Fibroblast of lung (primary cell): Measurements from ENCODE around the gene DHCR24. TPM values are rescaled to one million over a fixed set of nuclear protein-coding genes. Genes with fewer than 3 reads are reported as not detected.

Source experiments
- DNase-seq, 2 donors: peaks; one replicate each; pipeline versions ENCODE4 v3.0.0 to v3.0.0-alpha.2; 2010; ENCODE audit warnings: low read depth in 2 of 2
- H2AFZ ChIP-seq: 2 replicates; pipeline ENCODE4 v1.5.1; 2012; ENCODE audit warnings: low read length, control low read depth, inconsistent platforms
- H3K27ac ChIP-seq: 2 replicates; pipeline ENCODE4 v1.5.1; 2011; ENCODE audit warnings: low read length, control low read depth; ENCODE audit not compliant: insufficient read depth
- H3K27me3 ChIP-seq: 2 replicates; pipeline ENCODE4 v1.5.1; 2011; ENCODE audit warnings: mild to moderate bottlenecking, low read length; ENCODE audit not compliant: control insufficient read depth, insufficient read depth
- H3K36me3 ChIP-seq: 2 replicates; pipeline ENCODE4 v1.5.1; 2011; ENCODE audit warnings: low read length; ENCODE audit not compliant: control insufficient read depth, insufficient read depth
- H3K4me1 ChIP-seq: 2 replicates; pipeline ENCODE4 v1.5.1; 2011; ENCODE audit warnings: low read length; ENCODE audit not compliant: control insufficient read depth, insufficient read depth; ENCODE audit errors: extremely low read depth
- H3K4me2 ChIP-seq: 2 replicates; pipeline ENCODE4 v1.5.1; 2011; ENCODE audit warnings: low read length, control low read depth; ENCODE audit not compliant: insufficient read depth; ENCODE audit errors: extremely low read depth
- H3K4me3 ChIP-seq, 4 experiments: fragments of 200-600 bp in 1 of 4; sonication (generic) in 1 of 4; replicated peaks in 1 of 4; 2 replicates each; pipeline ENCODE4 v1.5.1; 2011 to 2016; ENCODE audit warnings: low read length in 4 of 4, low read depth in 3 of 4, mild to moderate bottlenecking in 3 of 4, control low read depth in 2 of 4, inconsistent platforms in 1 of 4, mixed read lengths in 1 of 4; ENCODE audit not compliant: insufficient read depth in 1 of 4; ENCODE audit errors: control extremely low read depth in 1 of 4
- H3K79me2 ChIP-seq: 2 replicates; pipeline ENCODE4 v1.5.1; 2012; ENCODE audit warnings: mild to moderate bottlenecking, low read length, inconsistent platforms; ENCODE audit not compliant: control insufficient read depth, insufficient read depth
- H3K9ac ChIP-seq: 2 replicates; pipeline ENCODE4 v1.5.1; 2011; ENCODE audit warnings: mild to moderate bottlenecking, low read length, control low read depth; ENCODE audit not compliant: insufficient read depth
- H3K9me3 ChIP-seq: 2 replicates; pipeline ENCODE4 v1.5.1; 2012; ENCODE audit warnings: low read depth, low read length; ENCODE audit not compliant: control insufficient read depth, insufficient read depth
- H4K20me1 ChIP-seq: 2 replicates; pipeline ENCODE4 v1.5.1; 2011; ENCODE audit warnings: low read length; ENCODE audit not compliant: control insufficient read depth, insufficient read depth; ENCODE audit errors: extremely low read depth
- EZH2 ChIP-seq: IDR thresholded peaks from 2 replicates; pipeline ENCODE4 v1.5.1; 2012; ENCODE audit warnings: low read length, control low read depth, mild to moderate bottlenecking; ENCODE audit errors: missing control alignments
- polyA plus RNA-seq, 2 donors: library from polyadenylated mRNA; depleted of rRNA in 1 of 2; stranded (reverse) in 1 of 2; unstranded in 1 of 2; fragments of >200 nt; gene quantifications; 2 replicates each; pipeline ENCODE4 v1.2.1, GENCODE V29; 2011 to 2012; ENCODE audit warnings: missing spikeins in 1 of 2
- total RNA-seq: library from RNA; depleted of rRNA; stranded (reverse); fragments of >200 nt; gene quantifications from 2 replicates; pipeline ENCODE4 v1.2.1, GENCODE V29; 2014
- TF ChIP-seq, protein P1 (sequence below), 2 donors: IDR thresholded peaks in 1 of 2; conservative IDR thresholded peaks in 1 of 2; 1 replicate in 1 of 2; 2 replicates in 1 of 2; pipeline ENCODE4 v1.5.1; 2011 to 2012; ENCODE audit warnings: low read length in 2 of 2, control low read depth in 1 of 2, inconsistent platforms in 1 of 2, low read depth in 1 of 2, mild to moderate bottlenecking in 1 of 2

Gene DHCR24
- total and polyA plus RNA-seq, 2 donors (not counting 1 experiment from before 2014, with no cell fraction given), result 217 to 329 TPM

DNA sequence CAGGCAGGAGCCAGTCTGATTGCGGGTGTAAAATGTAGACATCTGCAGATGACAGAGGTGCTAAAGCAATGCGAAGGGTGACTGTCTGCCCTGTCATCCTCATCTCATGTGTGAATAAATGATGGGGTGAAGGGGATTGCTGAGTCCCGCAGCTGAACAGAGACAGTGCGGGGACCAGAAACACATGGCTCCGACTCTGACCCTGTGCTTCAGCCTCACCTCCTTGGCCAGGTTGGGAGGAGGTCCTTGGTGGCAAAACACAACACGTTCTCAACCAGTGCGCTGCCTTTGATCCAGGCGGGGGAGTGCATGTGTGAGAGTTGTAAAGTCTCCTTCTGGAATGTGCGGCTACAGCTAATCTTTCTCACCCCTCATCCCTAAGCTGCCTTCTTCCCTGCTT, 53.9 kb downstream of the DHCR24 start:
- H3K4me3 ChIP-seq, result no peak overlapping the region
- H3K27me3 ChIP-seq, result peaks cover 26% of the 10 kb centered on the region
- H3K4me2 ChIP-seq, result no peak overlapping the region
- TF ChIP-seq, protein P1, sequence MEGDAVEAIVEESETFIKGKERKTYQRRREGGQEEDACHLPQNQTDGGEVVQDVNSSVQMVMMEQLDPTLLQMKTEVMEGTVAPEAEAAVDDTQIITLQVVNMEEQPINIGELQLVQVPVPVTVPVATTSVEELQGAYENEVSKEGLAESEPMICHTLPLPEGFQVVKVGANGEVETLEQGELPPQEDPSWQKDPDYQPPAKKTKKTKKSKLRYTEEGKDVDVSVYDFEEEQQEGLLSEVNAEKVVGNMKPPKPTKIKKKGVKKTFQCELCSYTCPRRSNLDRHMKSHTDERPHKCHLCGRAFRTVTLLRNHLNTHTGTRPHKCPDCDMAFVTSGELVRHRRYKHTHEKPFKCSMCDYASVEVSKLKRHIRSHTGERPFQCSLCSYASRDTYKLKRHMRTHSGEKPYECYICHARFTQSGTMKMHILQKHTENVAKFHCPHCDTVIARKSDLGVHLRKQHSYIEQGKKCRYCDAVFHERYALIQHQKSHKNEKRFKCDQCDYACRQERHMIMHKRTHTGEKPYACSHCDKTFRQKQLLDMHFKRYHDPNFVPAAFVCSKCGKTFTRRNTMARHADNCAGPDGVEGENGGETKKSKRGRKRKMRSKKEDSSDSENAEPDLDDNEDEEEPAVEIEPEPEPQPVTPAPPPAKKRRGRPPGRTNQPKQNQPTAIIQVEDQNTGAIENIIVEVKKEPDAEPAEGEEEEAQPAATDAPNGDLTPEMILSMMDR (conservative IDR thresholded peaks at IDR 0.05 in 1 of 2, IDR thresholded peaks at IDR 0.05 in 1 of 2; ENCODE audit: low read depth in 1 of 2, low read length in 2 of 2), result no peak
- H3K9me3 ChIP-seq, result no peaks in the 10 kb centered on the region
- no peak overlapping the region for H2AFZ ChIP-seq
- no peak overlapping the region for H3K27ac ChIP-seq
- H3K4me1 ChIP-seq, result no peaks in the 10 kb centered on the region
- no peak overlapping the region for H3K9ac ChIP-seq
- no peaks in the 10 kb centered on the region for H4K20me1 ChIP-seq
- no peaks in the 10 kb centered on the region for H3K36me3 ChIP-seq
- no peaks in the 10 kb centered on the region for H3K79me2 ChIP-seq
- no peak for DNase-seq

DNA sequence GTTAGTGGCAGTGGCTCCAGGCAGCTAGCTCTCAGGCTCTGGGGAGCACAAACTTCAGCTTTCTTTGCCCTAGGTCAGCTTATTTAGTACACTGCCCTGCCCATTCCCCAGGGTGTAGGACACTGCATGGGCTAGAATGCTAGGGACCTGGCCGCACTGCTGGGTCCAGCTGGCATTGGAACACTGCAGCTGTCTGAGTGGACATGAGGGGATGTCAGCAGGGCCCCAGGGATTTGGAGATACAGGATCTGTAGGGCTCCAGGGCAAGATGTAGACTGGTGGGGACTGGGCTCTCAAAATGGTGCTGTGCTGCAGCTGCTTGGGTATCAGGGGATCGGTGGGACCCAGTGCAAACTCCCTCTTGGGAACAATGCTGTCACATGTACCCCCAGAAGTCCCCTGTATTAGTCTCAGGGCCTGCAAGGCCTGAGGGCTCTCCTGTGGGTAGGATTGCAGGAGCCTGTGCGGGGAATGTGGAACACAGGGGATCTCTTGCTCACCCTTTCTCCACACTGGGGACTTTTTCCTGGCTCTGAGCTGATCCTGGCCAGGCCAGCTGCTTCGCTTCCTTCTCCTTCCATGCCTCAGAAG, 60.7 kb downstream of the DHCR24 start:
- Histone ChIP-seq H3K27me3 (peaks cover 7% of the 10 kb centered on the region), H4K20me1 (no peaks in the 10 kb centered on the region), H3K79me2 (no peaks in the 10 kb centered on the region), H3K4me3 (no peak overlapping the region), H2AFZ (no peak overlapping the region), H3K9me3 (no peaks in the 10 kb centered on the region), H3K4me1 (no peaks in the 10 kb centered on the region), H3K36me3 (no peaks in the 10 kb centered on the region), H3K27ac (no peak overlapping the region), H3K4me2 (no peak overlapping the region), H3K9ac (no peak overlapping the region)
- DNase-seq, result no peak
- TF ChIP-seq, protein P1 (conservative IDR thresholded peaks at IDR 0.05 in 1 of 2, IDR thresholded peaks at IDR 0.05 in 1 of 2; ENCODE audit: low read depth in 1 of 2, low read length in 2 of 2), result no peak
- no peak for TF ChIP-seq EZH2

DNA sequence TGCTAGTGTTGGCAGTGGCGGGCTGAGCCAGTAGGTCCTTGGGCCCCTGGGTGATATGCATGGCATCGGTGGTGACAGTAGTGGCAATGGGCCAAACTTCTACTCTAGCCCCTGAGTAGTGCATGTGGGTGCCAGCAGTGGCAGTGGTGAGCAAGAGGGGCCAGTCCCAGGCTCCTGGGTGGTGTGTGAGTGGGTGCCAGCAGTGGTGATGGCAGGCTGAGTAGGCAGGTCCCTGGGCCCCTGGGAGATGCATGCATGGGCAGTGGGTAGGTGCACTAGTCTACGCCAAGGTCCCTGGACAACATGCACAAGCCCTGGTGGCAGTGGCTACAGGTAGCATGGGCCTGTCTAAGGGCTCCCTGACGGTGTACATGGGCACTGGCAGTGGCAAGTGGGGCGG, 61.3 kb downstream of the DHCR24 start:
- no peaks in the 10 kb centered on the region for H3K9me3 ChIP-seq
- no peak overlapping the region for H3K4me3 ChIP-seq
- DNase-seq, result no peak
- H3K27ac ChIP-seq, result no peak overlapping the region
- TF ChIP-seq, protein P1 (conservative IDR thresholded peaks at IDR 0.05 in 1 of 2, IDR thresholded peaks at IDR 0.05 in 1 of 2; ENCODE audit: low read depth in 1 of 2, low read length in 2 of 2), result no peak
- no peak for TF ChIP-seq EZH2
- no peaks in the 10 kb centered on the region for H3K79me2 ChIP-seq
- no peaks in the 10 kb centered on the region for H3K4me1 ChIP-seq
- no peak overlapping the region for H3K4me2 ChIP-seq
- H2AFZ ChIP-seq, result no peak overlapping the region
- H3K27me3 ChIP-seq, result peaks cover 6% of the 10 kb centered on the region
- no peaks in the 10 kb centered on the region for H4K20me1 ChIP-seq
- H3K9ac ChIP-seq, result no peak overlapping the region
- no peaks in the 10 kb centered on the region for H3K36me3 ChIP-seq
